Adipose tissue (tissue), 3 donors: Measurements from ENCODE around the gene ITGAV. TPM values are rescaled to one million over a fixed set of nuclear protein-coding genes. Genes with fewer than 3 reads are reported as not detected.

Experiments used
- H3K27ac ChIP-seq: one replicate; pipeline ENCODE4 v1.5.1; 2013; ENCODE audit warnings: low read depth, low read length
- WGBS, 3 donors: extraction: QIAGEN DNeasy Blood & Tissue Kit; methylation state at CpG; one replicate each; pipeline ENCODE4 v1.1.7; 2013; 5-methylcytosine and 5-hydroxymethylcytosine counted together
- polyA plus RNA-seq, 3 donors: library from polyadenylated mRNA; stranded (reverse); fragments of 200-250 nt; gene quantifications; one replicate each; pipeline ENCODE4 v1.2.3, GENCODE V29; 2013
- donor health status: healthy with polysubstance abuse.
- donor health status: Bipolar disorder and iron deficiency.
- donor health status: healthy.

Gene ITGAV
- polyA plus RNA-seq, 3 donors = 10.7 to 33.2 (median 16.6) TPM

GRCh38 chr2:186695081-186695756 is 105.4 kb downstream of the ITGAV start:
- 13 to 51% (median 14%) methylated on average over 9 of the region's 9 CpGs for WGBS, 3 donors
- no peak overlapping the region for H3K27ac ChIP-seq

DNA sequence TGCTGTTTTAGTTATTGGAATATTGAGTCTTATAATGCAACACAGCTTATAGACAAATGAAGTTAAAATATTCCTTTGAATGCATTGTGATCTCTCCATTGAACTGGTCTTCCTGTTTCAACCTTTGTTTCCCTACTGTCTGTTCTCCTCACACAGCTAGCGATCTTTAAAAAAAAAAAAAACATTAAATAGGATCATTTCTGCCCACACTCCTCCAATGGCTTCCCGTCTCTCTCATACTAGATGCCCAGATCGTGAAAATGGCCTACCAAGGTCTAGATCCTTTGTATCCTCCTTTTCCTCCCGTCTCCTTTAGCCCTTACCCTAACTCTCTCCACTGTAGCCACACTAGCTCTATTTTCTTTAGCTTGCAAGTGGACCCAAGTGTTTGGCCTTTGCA is 106.4 kb downstream of the ITGAV start:
- WGBS, 3 donors = 89 to 94% (median 94%) methylated on average over 4 of the region's 4 CpGs
- no peak overlapping the region for H3K27ac ChIP-seq

- 48 to 53% (median 48%) methylated on average over 4 of the region's 4 CpGs for WGBS, 3 donors
These were observed 106.9 kb downstream of the ITGAV start for GRCh38 chr2:186696804-186697203.

GRCh38 chr2:186697536-186697935 is 107.7 kb downstream of the ITGAV start:
- H3K27ac ChIP-seq = no peak overlapping the region
- WGBS, 3 donors = 97 to 98% (median 97%) methylated on average over 1 of the region's 1 CpG

More at GRCh38 chr2:186696804-186697203, 106.9 kb downstream of the ITGAV start:
- H3K27ac ChIP-seq = no peak overlapping the region

DNA sequence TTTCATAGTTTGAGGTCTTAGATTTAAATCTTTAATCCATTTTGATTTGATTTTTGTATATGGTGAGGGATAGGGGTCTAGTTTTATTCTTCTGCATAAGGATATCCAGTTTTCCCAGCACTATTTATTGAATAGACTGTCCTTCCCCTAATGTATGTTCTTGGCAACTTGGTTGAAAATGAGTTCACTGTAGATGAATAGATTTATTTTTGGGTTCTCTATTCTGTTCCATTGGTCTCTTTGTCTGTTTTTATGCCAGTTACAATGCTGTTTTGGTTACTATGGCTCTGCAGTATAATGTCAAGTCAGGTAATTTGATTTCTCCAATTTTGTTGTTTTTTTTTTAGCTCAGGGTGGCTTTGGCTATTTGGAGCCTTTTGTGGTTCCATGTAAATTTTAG is 109.9 kb downstream of the ITGAV start:
- no peak overlapping the region for H3K27ac ChIP-seq

DNA sequence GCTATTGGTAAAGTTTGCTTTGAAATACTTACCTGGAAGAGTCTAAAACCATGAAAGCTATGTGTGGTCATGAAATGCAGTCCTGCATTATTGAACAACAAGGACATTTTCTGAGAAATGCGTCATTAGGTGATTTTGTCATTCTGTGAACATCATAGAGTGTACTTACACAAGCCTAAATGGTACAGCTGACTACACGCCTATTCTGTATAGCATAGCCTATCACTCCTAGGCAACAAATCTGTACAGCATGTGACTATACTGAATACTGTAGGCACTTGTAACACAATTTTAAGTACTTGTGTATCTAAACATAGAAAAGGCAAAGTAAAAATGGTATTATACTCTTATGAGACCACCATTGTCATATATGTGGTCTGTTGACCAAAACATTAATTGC is 112.2 kb downstream of the ITGAV start:
- no peak overlapping the region for H3K27ac ChIP-seq
- WGBS, 3 donors = 91 to 98% (median 97%) methylated on average over 2 of the region's 2 CpGs

- no peak overlapping the region for H3K27ac ChIP-seq
- WGBS, 3 donors = 71 to 96% (median 91%) methylated on average over 2 of the region's 2 CpGs
These were observed 112.6 kb downstream of the ITGAV start for GRCh38 chr2:186702501-186702900.

GRCh38 chr2:186704897-186705296 is 115.0 kb downstream of the ITGAV start:
- H3K27ac ChIP-seq = no peak overlapping the region
- WGBS, 3 donors = 86 to 95% (median 92%) methylated on average over 3 of the region's 3 CpGs

DNA sequence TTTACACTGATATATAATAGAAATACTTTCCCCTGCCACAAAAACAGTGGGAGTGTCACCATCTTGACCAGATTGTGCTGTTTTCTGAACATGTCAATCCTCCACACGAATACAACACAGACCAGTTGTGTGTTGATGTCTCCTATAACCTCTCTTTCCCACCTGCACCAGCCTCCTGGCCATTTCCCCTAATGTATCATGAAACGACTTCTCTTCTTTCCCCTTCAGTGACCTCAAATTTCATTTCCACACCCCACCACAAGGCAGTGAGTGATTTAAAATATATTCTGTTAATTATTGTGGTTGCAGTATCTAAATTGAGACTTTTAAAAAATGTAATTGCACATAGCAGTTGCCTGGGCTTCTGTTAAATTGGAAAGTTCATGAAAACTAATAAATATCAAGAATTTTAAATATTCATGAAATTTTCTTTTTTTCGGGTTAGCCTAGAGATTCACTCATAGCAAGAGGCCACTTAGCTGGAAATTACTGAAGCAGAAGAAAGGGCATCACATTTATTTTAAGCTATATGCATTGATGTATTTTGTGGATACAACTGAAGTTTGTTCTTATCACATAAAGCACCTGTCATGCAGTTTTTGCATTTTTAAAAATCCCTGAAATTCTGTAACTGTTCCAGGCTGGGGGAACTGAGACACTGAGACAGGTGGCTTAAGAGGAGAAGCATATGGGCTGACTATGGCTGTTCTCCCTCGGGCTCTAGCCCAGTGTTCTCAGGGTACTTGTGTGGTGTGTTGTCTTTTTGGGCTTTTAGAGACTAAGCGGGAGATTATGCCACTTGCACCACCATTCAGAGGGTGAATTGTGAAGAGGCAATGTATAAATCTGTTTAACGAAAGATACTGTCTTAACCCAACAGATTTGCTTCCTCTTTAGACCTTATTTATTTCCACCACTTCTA is 119.9 kb downstream of the ITGAV start:
- no peak overlapping the region for H3K27ac ChIP-seq
- 90 to 91% (median 90%) methylated on average over 6 of the region's 6 CpGs for WGBS, 3 donors

DNA sequence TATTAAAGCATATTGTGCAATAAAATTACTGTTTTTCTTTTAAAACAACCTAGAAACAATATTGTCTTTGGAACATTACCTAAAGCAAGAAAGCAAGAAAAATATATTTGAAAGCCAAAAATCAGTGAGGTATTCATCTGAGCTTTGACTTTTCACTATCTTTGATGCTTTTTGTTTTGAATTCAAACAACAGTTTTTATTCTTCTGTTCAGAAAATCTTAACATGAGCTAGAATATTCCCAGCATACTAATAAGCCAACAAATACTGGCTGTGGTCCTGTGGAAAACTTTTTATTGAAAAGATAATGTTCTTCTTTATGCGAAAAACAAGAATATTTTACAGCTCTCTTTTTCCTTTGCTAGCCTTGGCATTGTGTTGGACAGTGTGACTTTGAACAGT is 123.8 kb downstream of the ITGAV start:
- H3K27ac ChIP-seq = no peak overlapping the region

GRCh38 chr2:186714611-186715010 is 124.8 kb downstream of the ITGAV start:
- WGBS, 3 donors = 59 to 68% (median 61%) methylated on average over 2 of the region's 2 CpGs
- H3K27ac ChIP-seq = no peak overlapping the region

More for the DNA sequence above, 123.8 kb downstream of the ITGAV start:
- WGBS, 3 donors = 76 to 83% (median 76%) methylated on average over 1 of the region's 1 CpG

DNA sequence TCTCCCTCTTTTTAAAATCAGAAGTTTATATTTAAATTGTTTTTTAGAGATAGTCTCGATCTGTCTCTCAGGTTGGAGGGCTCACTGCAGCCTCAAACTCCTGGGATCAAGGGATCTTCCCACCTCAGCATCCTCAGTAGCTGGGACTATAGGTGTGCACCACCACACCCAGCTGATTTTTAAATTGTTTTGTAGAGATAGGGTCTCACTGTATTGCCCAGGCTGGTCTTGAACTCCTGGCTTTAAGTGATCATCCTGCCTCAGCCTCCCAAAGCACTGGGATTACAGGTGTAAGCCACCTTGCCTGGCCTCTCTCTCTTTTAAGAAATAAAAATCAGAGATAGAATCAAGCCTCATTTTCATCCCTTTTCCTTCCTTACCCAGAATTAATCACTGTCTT is 126.1 kb downstream of the ITGAV start:
- H3K27ac ChIP-seq = no peak overlapping the region
- WGBS, 3 donors = 90 to 98% (median 94%) methylated on average over 1 of the region's 1 CpG

DNA sequence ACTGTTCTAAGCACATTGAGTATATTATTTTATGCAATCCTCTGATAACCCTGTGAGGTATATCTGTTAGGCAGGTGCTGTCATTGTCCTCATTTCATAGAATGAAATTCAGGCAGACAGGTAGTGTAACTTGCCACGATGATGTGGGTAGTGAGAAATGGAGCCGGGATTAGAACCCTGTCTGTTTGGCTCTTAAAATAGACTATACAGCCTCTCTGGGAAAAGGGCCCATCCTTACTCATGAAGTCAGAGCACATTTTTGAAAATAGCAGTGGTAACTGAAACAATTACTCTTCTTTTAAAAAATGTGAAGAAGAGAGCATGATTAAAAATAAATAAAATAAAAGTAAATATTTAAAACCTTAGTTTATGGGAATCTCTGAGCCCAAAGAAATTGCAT is 127.0 kb downstream of the ITGAV start:
- 70 to 80% (median 80%) methylated on average over 2 of the region's 2 CpGs for WGBS, 3 donors
- H3K27ac ChIP-seq = no peak overlapping the region

DNA sequence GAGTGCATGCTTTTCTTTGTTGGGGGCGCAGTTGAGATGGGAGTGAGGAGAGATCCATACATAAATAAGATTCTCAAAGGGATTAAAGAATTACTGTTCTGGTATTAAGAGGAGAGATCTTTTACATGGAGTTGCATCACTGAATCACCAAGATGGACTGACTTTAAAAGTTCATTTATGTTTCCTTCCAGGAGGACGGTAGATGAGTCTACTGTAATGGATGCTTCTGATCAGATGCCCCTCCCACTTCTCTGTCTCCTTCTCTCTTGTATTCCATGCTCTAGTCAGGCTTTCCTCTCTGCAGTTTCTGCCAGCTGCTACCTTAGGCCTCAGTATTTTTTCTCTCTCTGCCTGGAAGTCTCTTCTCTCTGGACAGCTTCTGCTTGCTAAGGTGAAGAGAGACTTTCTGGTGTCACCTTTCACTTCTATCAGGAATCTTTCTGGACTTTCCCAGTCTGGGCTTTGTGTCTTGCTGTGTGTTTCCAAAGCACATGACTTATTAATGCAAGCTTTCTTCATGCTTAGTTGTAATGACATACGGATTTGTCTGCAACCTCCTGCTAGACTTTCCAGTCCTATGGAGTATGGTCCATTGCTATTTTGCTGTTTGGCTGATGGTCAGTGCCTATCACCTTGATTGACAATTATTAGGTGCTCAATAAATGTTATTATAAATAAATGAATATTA is 127.6 kb downstream of the ITGAV start:
- WGBS, 3 donors = 73 to 86% (median 86%) methylated on average over 3 of the region's 3 CpGs
- no peak overlapping the region for H3K27ac ChIP-seq

- WGBS, 3 donors = 88 to 96% (median 92%) methylated on average over 3 of the region's 3 CpGs
- no peak overlapping the region for H3K27ac ChIP-seq
These were observed 128.3 kb downstream of the ITGAV start for GRCh38 chr2:186718122-186718521.

DNA sequence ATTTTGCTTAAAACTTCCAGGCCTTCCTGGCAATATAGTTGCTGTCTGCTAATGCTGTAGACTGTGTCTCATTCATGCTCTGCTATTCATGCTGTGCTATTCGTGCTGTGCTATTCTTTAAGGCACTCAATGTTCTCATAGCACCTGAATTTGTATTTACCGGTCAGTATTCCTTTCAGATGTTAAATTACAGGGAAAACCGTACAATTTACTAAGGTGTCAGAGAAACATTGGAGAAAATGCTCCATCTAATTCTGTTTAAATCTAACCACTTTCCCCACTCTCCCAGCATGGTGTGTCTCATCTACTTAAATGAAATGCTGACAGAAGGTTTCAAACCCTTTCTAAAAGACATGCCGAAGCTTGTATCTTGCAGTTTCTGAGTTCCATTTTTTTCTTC is 129.0 kb downstream of the ITGAV start:
- H3K27ac ChIP-seq = no peak overlapping the region
- WGBS, 3 donors = 86 to 89% (median 88%) methylated on average over 4 of the region's 4 CpGs

DNA sequence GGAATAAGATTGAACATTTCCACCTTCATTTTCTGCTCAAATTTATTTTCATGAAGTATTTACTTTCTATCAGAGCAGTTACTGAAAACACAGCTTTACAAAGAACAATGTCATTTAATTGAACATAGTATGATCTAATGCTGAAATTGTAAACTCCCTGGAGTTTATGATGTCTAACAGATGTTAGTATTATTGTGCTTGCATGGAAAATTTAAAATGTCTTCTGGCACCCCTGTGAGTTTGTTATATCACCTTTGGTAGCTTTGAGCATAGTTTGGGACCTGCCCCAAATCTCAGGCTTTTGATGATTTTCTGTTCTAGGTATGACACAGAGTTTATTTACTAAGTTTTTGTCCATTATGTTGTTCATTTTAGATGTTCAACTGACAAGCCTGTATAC is 132.1 kb downstream of the ITGAV start:
- no peak overlapping the region for H3K27ac ChIP-seq

DNA sequence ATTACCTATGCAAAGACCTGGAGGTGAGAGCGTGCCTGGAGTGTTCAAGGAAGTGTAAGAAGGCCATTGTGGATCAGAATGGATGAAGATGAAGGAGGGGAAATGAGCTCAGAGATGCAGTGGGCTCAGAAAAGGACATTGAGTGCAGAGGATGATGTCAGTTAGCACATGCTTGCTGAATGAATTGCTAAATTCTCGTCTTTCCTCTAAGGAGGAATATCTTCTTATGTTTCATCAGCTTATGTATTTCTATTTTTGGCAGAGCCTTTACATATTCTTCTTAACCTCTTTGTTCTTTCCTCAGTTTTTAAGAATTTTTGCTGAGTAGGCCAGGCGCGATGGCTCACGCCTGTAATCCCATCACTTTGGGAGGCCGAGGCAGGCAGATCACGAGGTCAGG is 134.9 kb downstream of the ITGAV start:
- 82 to 98% (median 84%) methylated on average over 7 of the region's 7 CpGs for WGBS, 3 donors
- no peak overlapping the region for H3K27ac ChIP-seq

DNA sequence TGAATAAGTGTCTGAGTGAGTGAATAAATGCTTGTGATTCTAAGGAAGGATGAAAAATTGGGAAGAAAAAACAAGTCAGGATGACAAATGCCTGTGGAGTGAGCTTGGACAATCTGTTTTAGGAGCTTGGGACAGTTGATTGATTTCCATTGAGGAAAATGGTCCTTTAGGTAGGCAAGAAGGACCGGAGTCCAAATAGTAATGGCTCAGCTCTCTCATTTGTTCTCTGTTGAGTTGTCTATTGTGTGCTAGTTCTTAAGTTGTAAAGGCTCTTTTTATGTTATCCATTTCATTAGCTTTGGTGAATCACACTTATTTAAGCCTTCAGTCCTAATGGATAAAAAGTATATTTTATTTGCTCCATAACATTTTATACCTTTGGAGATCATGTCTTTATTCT is 135.9 kb downstream of the ITGAV start:
- WGBS, 3 donors = 86 to 97% (median 96%) methylated on average over 1 of the region's 1 CpG
- no peak overlapping the region for H3K27ac ChIP-seq
